Activated gamma-delta T cell treated with anti-CD3 and anti-CD28 coated beads, Interleukin-2, amount 50 U/mL, for 16 hours (primary cell): Measurements from ENCODE around the gene TYRO3.

Source experiments
- DNase-seq: peaks from one replicate; pipeline ENCODE4 v3.0.0-alpha.2; 2020; ENCODE audit warnings: low read depth

TYRO3 gene

GRCh38 chr15:41605566-41605965 is 46.6 kb downstream of the TYRO3 start:
- no peak for DNase-seq

GRCh38 chr15:41606997-41607396 is 48.0 kb downstream of the TYRO3 start:
- no peak for DNase-seq

GRCh38 chr15:41609123-41609522 is 50.1 kb downstream of the TYRO3 start:
- DNase-seq, result no peak

- no peak for DNase-seq
Observed at GRCh38 chr15:41610048-41610447, 51.0 kb downstream of the TYRO3 start.

GRCh38 chr15:41620536-41621199 is 61.7 kb downstream of the TYRO3 start:
- no peak for DNase-seq

GRCh38 chr15:41621200-41622193 is 62.5 kb downstream of the TYRO3 start:
- peak; percentile 66 for DNase-seq

GRCh38 chr15:41622901-41623300 is 63.9 kb downstream of the TYRO3 start:
- DNase-seq, result no peak

GRCh38 chr15:41627203-41627602 is 68.2 kb downstream of the TYRO3 start:
- no peak for DNase-seq

- DNase-seq, result no peak
Observed at GRCh38 chr15:41629463-41629862, 70.5 kb downstream of the TYRO3 start.

GRCh38 chr15:41629883-41630282 is 70.9 kb downstream of the TYRO3 start:
- DNase-seq, result no peak

- DNase-seq, result no peak
Observed at GRCh38 chr15:41630616-41631217, 71.7 kb downstream of the TYRO3 start.

- DNase-seq, result no peak
Observed at GRCh38 chr15:41631880-41632470, 73.0 kb downstream of the TYRO3 start.
